PC-9 (cell line): ENCODE data around the gene MPPE1. TPM values are rescaled to one million over a fixed set of nuclear protein-coding genes. Genes with fewer than 3 reads are reported as not detected.

Experiments
- BruUV-seq: library from RNA; stranded (reverse); fragments of 400-500 nt; replicated peaks from 2 replicates; lab custom pipeline; 2021; lab: Mats Ljungman, UMichigan
- CTCF ChIA-PET: fragments of 300-600 bp; sonication (Branson Sonifier 250); formaldehyde crosslinking; loops from one replicate; lab custom pipeline; 2022; ENCODE audit warnings: antibody characterized with exemption; lab: Charles Lee
- POLR2A ChIA-PET: fragments of 300-600 bp; sonication (Branson Sonifier 250); formaldehyde crosslinking; loops from one replicate; lab custom pipeline; 2022; ENCODE audit warnings: antibody characterized with exemption; ENCODE audit not compliant: unreplicated experiment; lab: Charles Lee
- DNase-seq, 2 experiments: peaks; one replicate each; pipeline versions ENCODE4 v3.0.0 to v3.0.0-alpha.2; 2015 to 2022; ENCODE audit warnings: mixed read lengths in 1 of 2
- H2AFZ ChIP-seq: fragments of 200-600 bp; sonication (generic); 2 replicates; pipeline ENCODE4 v1.8.1; 2017; ENCODE audit warnings: antibody characterized with exemption
- H3F3A ChIP-seq: fragments of 200-600 bp; sonication (generic); 2 replicates; pipeline ENCODE4 v1.8.1; 2017; ENCODE audit warnings: antibody characterized with exemption, mild to moderate bottlenecking, low read depth; ENCODE audit not compliant: insufficient read depth
- H3K27ac ChIP-seq: fragments of 200-600 bp; sonication (generic); 2 replicates; pipeline ENCODE4 v1.6.1; 2016; ENCODE audit warnings: mixed run types
- H3K27me3 ChIP-seq: fragments of 200-600 bp; sonication (generic); 2 replicates; pipeline ENCODE4 v1.6.1; 2016; ENCODE audit warnings: low read depth, mixed run types; ENCODE audit not compliant: insufficient read depth
- H3K36me3 ChIP-seq: fragments of 200-600 bp; sonication (generic); 2 replicates; pipeline ENCODE4 v1.6.1; 2016; ENCODE audit warnings: low read depth, mixed run types
- H3K4me1 ChIP-seq: fragments of 200-600 bp; sonication (generic); replicated peaks from 2 replicates; pipeline ENCODE4 v1.6.1; 2016; ENCODE audit warnings: mixed run types; ENCODE audit not compliant: insufficient read depth
- H3K4me2 ChIP-seq: fragments of 200-600 bp; sonication (generic); 2 replicates; pipeline ENCODE4 v1.6.1; 2017; ENCODE audit warnings: mixed run types
- H3K4me3 ChIP-seq: fragments of 200-600 bp; sonication (generic); 2 replicates; pipeline ENCODE4 v1.6.1; 2016; ENCODE audit warnings: mixed run types
- H3K79me2 ChIP-seq: fragments of 200-600 bp; sonication (generic); 2 replicates; pipeline ENCODE4 v1.6.1; 2017; ENCODE audit warnings: low read depth, mixed run types
- H3K9me2 ChIP-seq: fragments of 200-600 bp; sonication (generic); 2 replicates; pipeline ENCODE4 v1.8.1; 2017; ENCODE audit warnings: mild to moderate bottlenecking; ENCODE audit not compliant: insufficient read depth
- H3K9me3 ChIP-seq: fragments of 200-600 bp; sonication (generic); 2 replicates; pipeline ENCODE4 v1.8.1; 2016; ENCODE audit warnings: low read depth; ENCODE audit not compliant: insufficient read depth
- H4K20me1 ChIP-seq: fragments of 200-600 bp; sonication (generic); 2 replicates; pipeline ENCODE4 v1.8.1; 2017; ENCODE audit not compliant: insufficient read depth
- CTCF ChIP-seq: fragments of 200-600 bp; sonication (generic); conservative IDR thresholded peaks from 2 replicates; pipeline ENCODE4 v1.6.1; 2017; ENCODE audit warnings: mixed run types, antibody characterized with exemption, mild to moderate bottlenecking, moderate library complexity
- EZH2 ChIP-seq: fragments of 200-600 bp; sonication (generic); IDR thresholded peaks from 2 replicates; pipeline ENCODE4 v1.8.0; 2017; ENCODE audit warnings: antibody characterized with exemption, low read depth
- intact Hi-C: fragments of 100-400 bp; cut with micrococcal nuclease; formaldehyde crosslinking; loops from one replicate; pipeline ENCODE4 v1.10.0; 2022; ENCODE audit not compliant: unreplicated experiment
- total RNA-seq: library from RNA; stranded (reverse); gene quantifications from 2 replicates; pipeline ENCODE4 v1.2.3, GENCODE V29; 2021

Gene MPPE1
- total RNA-seq, 1 experiment from 2014 or later: 40.7 TPM

GRCh38 chr18:11851806-11852337 is 56.2 kb downstream of the MPPE1 start:
- Histone ChIP-seq H3K4me2 (peak overlapping the region; percentile 100), H3K27me3 (no peaks in the 10 kb centered on the region), H2AFZ (peak overlapping the region; percentile 55; the same call in 1 of the 2 replicates), H3K9me3 (no peaks in the 10 kb centered on the region), H3K79me2 (peaks cover 45% of the 10 kb centered on the region), H3F3A (peaks cover 46% of the 10 kb centered on the region), H3K27ac (peak overlapping the region; percentile 83), H3K4me1 (peaks cover 45% of the 10 kb centered on the region), H4K20me1 (peaks cover 10% of the 10 kb centered on the region; the same call in 1 of the 2 replicates), H3K36me3 (no peaks in the 10 kb centered on the region), H3K9me2 (no peaks in the 10 kb centered on the region), H3K4me3 (peak overlapping the region; percentile 98)
- peak in 1 of 2 experiments; percentile 31 for DNase-seq
- BruUV-seq: TSS peak; percentile 86
- intact Hi-C loops: loop anchor here (1.0 kb wide), 2 partner anchors 8 to 44 kb away; no protein-coding TSS in a partner anchor
- TF ChIP-seq EZH2 (no peak), CTCF (no peak)
- ChIA-PET CTCF (no interaction called here), POLR2A (no interaction called here)

- Histone ChIP-seq H3K4me2 (peak within 1 kb of the TSS; percentile 100), H3K4me3 (peak within 1 kb of the TSS; percentile 98), H4K20me1 (peaks cover 10% of the 10 kb centered on the region; the same call in 1 of the 2 replicates), H3K27me3 (no peaks in the 10 kb centered on the region), H3K79me2 (peaks cover 45% of the 10 kb centered on the region), H3K27ac (peak within 1 kb of the TSS; percentile 83), H3K4me1 (peaks cover 39% of the 10 kb centered on the region), H2AFZ (peak within 1 kb of the TSS; percentile 76), H3K9me3 (no peaks in the 10 kb centered on the region), H3K9me2 (no peaks in the 10 kb centered on the region), H3K36me3 (no peaks in the 10 kb centered on the region), H3F3A (peaks cover 40% of the 10 kb centered on the region)
- no TSS peak for BruUV-seq
- peak; percentile 89 to 97 for DNase-seq
- TF ChIP-seq CTCF (no peak), EZH2 (no peak)
- intact Hi-C loops: loop anchor here (1.0 kb wide), 2 partner anchors 9 to 43 kb away; no protein-coding TSS in a partner anchor
- POLR2A ChIA-PET: no interaction called here
- CTCF ChIA-PET: no interaction called here
Measured at GRCh38 chr18:11851146-11851805, 56.8 kb downstream of the MPPE1 start, which contains the start of gene CHMP1B. Gene CHMP1B (plus strand): TSS chr18:11851413. CDS start chr18:11851512, 99 bp downstream.

GRCh38 chr18:11850821-11851145 is 57.3 kb downstream of the MPPE1 start:
- no peak for TF ChIP-seq EZH2
- no peak for TF ChIP-seq CTCF
- Histone ChIP-seq H3K27me3 (no peaks in the 10 kb centered on the region), H3K4me3 (peak overlapping the region; percentile 98), H3K9me2 (no peaks in the 10 kb centered on the region), H3K79me2 (peaks cover 45% of the 10 kb centered on the region), H3K9me3 (no peaks in the 10 kb centered on the region), H3K4me1 (peaks cover 34% of the 10 kb centered on the region), H3K36me3 (no peaks in the 10 kb centered on the region), H3K4me2 (peak overlapping the region; percentile 100), H3F3A (peaks cover 37% of the 10 kb centered on the region), H3K27ac (peak overlapping the region; percentile 83), H2AFZ (peak overlapping the region; percentile 76), H4K20me1 (peaks cover 10% of the 10 kb centered on the region; the same call in 1 of the 2 replicates)
- CTCF ChIA-PET: no interaction called here
- DNase-seq: peak in 1 of 2 experiments; percentile 45
- BruUV-seq: TSS peak; percentile 64
- intact Hi-C loops: loop anchor here (1.0 kb wide), 2 partner anchors 10 to 42 kb away; no protein-coding TSS in a partner anchor
- POLR2A ChIA-PET: interaction anchor here (0.5 kb wide), 1 partner anchor 17 kb away, joined by 11 read pairs; no protein-coding TSS in a partner anchor
